ENCODE data around the gene ZNF516.

The ZNF516 gene

GRCh38 chr18:76367168-76368125 lies 127.6 kb downstream of the ZNF516 start:
- FAIRE-seq = no peak
- no peak for DNase-seq (ENCODE audit: insufficient read length, low spot score)
- TF ChIP-seq CTCF (IDR thresholded peaks at IDR 0.05; ENCODE audit: insufficient read depth, missing control alignments) = no peak

- no peak for TF ChIP-seq CTCF (IDR thresholded peaks at IDR 0.05; ENCODE audit: insufficient read depth, missing control alignments)
- FAIRE-seq (no peak), DNase-seq (ENCODE audit: insufficient read length, low spot score) (no peak)
These were observed 129.5 kb downstream of the ZNF516 start for GRCh38 chr18:76365561-76365960.

- DNase-seq (ENCODE audit: insufficient read length, low spot score) (no peak), FAIRE-seq (no peak)
- TF ChIP-seq CTCF (IDR thresholded peaks at IDR 0.05; ENCODE audit: insufficient read depth, missing control alignments) = no peak
These were observed 130.5 kb downstream of the ZNF516 start for GRCh38 chr18:76364282-76365259.

GRCh38 chr18:76363436-76364120 lies 131.5 kb downstream of the ZNF516 start:
- FAIRE-seq (no peak), DNase-seq (ENCODE audit: insufficient read length, low spot score) (no peak)
- no peak for TF ChIP-seq CTCF (IDR thresholded peaks at IDR 0.05; ENCODE audit: insufficient read depth, missing control alignments)

GRCh38 chr18:76362676-76363075 lies 132.4 kb downstream of the ZNF516 start:
- DNase-seq (ENCODE audit: insufficient read length, low spot score) (no peak), FAIRE-seq (no peak)
- no peak for TF ChIP-seq CTCF (IDR thresholded peaks at IDR 0.05; ENCODE audit: insufficient read depth, missing control alignments)

GRCh38 chr18:76361219-76361618 lies 133.8 kb downstream of the ZNF516 start:
- DNase-seq (ENCODE audit: insufficient read length, low spot score) (no peak), FAIRE-seq (peak; percentile 97)
- no peak for TF ChIP-seq CTCF (IDR thresholded peaks at IDR 0.05; ENCODE audit: insufficient read depth, missing control alignments)

All from D721Med (cell line).